Activated naive CD8-positive, alpha-beta T cell (primary cell): Measurements from ENCODE around the gene TCOF1.

Source experiments
- H3K27ac Mint-ChIP-seq: one replicate; pipeline ENCODE4 v1.8.0; 2021; ENCODE audit warnings: mixed read lengths
- H3K27me3 Mint-ChIP-seq: one replicate; pipeline ENCODE4 v1.8.0; 2021; ENCODE audit warnings: mixed read lengths
- H3K36me3 Mint-ChIP-seq: one replicate; pipeline ENCODE4 v1.8.0; 2021; ENCODE audit warnings: mixed read lengths
- H3K4me1 Mint-ChIP-seq: one replicate; pipeline ENCODE4 v1.8.0; 2021; ENCODE audit warnings: low read depth, mixed read lengths
- H3K4me3 Mint-ChIP-seq: one replicate; pipeline ENCODE4 v1.8.0; 2021; ENCODE audit warnings: mild to moderate bottlenecking, mixed read lengths
- H3K9me3 Mint-ChIP-seq: one replicate; pipeline ENCODE4 v1.8.0; 2021; ENCODE audit warnings: low read depth, mixed read lengths

The TCOF1 gene

DNA sequence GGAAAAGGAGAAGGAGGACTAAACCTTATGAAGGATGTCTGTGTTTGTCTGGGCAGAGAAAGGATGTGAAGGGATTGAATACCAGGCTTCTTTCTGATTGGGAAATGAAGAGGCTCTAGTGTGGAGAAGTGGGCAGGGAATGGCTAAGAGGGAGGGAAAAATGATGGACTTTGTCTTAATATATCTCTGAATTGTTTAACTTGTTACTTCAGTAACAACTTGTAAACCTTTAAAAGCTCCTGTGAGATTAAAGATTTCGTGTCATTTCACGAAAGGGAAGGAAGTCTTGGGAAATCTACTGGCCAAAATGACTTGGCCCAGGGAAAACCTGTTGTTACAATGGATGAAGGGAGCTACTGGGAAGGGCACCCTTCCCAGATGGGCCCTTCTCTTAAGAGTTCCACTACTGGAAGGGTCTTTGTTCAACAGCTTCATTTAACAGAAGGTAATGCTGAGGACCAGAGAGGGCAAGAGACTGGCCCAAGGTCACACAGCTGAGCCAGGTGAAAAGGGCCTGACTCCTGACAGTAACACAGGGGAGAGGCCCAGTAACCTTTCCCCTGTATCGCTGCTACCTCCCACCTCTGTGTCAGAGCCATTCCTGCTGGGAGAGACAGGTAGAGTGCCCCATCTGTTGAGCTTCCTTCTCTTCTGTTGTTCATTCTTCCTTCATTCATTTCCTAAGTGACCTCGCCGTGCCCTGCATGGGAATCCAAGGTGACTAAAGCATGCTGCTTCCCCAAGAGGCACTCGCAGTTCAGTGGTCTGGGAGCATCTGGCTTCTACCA lies 5.1 kb upstream of the TCOF1 start:
- Mint-ChIP-seq H3K36me3 (no peaks in the 10 kb centered on the region), H3K27me3 (no peaks in the 10 kb centered on the region), H3K4me3 (no peak overlapping the region), H3K27ac (peak overlapping the region; percentile 10), H3K4me1 (peaks cover 21% of the 10 kb centered on the region), H3K9me3 (no peaks in the 10 kb centered on the region)

DNA sequence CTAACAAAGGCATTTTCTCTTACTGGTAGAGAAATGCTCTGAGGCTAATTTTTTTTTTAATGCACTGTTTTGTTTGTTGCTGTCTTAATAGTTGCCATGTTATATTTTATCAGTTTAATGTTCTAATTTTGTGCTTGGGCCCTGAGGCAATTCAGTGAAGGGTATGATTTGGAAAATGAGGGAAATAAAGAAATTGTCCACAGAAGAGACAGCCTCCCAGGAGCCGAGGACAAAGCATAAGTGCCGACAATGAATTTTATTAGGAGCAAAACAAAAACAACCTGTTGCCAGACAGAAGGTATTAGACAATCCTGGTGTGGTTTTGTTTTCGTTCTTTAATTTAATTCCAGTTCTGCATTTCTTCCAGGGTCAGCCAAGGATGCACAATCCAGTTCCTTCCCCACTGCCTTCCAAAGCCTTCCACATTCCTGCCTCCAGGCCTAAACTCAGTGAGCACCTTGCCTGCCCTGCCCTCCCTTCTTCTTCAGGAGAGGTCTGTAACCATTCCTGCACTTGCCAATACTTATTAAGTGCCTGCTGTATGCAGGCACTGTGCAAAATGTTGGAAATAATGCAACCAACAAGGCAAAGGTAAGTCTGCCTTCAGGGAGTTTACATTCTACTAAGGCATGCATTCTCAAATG lies 4.3 kb upstream of the TCOF1 start:
- Mint-ChIP-seq H3K27me3 (no peaks in the 10 kb centered on the region), H3K4me1 (peaks cover 21% of the 10 kb centered on the region), H3K27ac (no peak overlapping the region), H3K36me3 (no peaks in the 10 kb centered on the region), H3K4me3 (no peak overlapping the region), H3K9me3 (no peaks in the 10 kb centered on the region)

DNA sequence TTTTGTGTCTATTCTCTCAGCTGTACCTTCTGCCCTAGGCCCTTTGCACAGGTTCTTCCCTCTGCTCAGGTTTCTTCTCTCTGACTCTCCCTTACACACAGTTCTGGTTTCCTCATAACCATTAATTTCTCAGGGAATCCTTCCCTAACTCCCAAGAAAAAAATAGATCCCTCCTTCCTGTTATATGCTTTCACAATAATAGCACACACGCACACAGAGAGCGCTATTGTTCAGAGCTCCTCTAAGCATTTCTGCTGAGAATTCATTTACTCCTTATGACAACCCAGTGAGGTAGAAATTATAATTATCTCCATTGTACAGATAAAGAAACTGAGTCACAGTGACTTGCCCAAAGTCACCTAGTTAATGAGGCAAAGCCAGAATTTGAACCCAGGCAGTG lies 1.7 kb upstream of the TCOF1 start:
- Mint-ChIP-seq H3K27ac (no peak overlapping the region), H3K4me1 (peaks cover 35% of the 10 kb centered on the region), H3K9me3 (no peaks in the 10 kb centered on the region), H3K36me3 (peaks cover 8% of the 10 kb centered on the region), H3K27me3 (no peaks in the 10 kb centered on the region), H3K4me3 (no peak overlapping the region)

DNA sequence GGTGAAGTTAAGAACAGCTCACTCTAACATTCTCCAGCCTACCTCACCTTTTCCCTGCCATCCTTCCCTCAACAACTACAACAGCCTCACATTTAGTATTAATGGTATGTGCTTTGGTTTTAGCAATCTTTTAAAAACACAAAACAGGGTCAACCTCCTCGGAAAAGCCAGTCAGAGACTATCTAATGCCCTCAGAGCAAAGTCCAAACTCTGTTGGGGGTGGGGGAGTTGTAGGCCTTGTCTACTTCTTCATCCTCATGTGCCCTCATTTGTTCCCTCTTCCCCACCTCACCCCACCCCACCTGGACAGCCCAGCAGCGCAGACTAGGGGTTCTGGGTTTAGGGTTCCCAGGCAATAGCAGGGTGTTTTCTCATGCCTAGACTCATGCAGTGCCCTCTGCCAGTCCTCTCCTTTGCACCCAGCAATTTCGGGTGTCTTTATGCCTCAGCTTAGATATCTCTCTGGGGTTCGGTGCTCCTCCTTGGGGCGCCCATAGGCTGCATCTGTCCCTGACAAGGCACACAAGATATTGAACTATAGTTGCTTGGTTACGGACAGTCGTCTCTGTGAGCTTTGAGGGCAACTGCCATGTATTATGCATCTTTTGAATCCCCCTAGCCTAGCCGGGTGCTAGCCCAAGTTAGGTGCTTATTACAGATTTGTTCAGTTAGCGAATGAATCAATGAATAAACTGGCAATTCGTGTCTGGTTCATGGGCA lies 762 bp upstream of the TCOF1 start:
- Mint-ChIP-seq H3K27me3 (no peaks in the 10 kb centered on the region), H3K4me1 (peaks cover 35% of the 10 kb centered on the region), H3K27ac (peak overlapping the region; percentile 88), H3K4me3 (peak overlapping the region; percentile 94), H3K9me3 (no peaks in the 10 kb centered on the region), H3K36me3 (peaks cover 8% of the 10 kb centered on the region)

DNA sequence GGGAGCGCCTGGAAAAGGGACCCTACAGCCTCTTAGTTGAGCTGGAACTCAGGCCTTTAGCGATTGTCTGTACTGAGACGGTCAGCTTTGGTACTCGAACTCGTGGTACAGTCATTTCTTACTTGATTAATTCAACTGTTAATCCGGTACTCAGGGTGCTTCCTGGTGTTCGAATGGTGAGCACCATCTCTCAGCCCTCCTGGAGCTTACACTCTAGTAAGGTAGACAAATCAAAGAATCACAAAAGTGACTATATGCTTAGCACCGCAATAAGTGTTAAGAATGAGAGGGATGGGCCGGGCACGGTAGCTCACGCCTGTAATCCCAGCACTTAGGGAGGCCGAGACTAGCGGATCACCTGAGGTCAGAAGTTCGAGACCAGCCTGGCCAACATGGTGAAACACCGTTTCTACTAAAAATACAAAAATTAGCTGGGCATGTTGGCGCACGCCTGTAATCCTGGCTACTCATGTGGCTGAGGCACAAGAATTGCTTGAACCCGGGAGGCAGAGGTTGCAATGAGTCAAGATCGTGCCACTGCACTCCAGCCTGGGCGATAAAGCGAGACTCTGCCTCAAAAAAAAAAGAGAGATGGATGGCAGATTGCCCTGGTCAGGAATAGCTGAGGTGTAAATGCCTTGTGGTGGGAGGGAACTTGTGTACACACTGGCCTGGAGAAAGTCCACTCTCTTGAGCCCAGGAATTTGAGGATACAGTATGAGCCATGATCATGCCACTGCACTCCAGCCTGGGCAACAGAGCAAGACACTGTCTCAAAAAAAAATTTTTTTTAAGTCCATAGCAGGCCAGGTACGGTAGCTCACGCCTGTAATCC lies 981 bp downstream of the TCOF1 start:
- H3K4me1 Mint-ChIP-seq = peaks cover 47% of the 10 kb centered on the region
- peak overlapping the region; percentile 91 for H3K27ac Mint-ChIP-seq
- H3K27me3 Mint-ChIP-seq = no peaks in the 10 kb centered on the region
- peaks cover 13% of the 10 kb centered on the region for H3K36me3 Mint-ChIP-seq
- peak overlapping the region; percentile 94 for H3K4me3 Mint-ChIP-seq
- no peaks in the 10 kb centered on the region for H3K9me3 Mint-ChIP-seq

DNA sequence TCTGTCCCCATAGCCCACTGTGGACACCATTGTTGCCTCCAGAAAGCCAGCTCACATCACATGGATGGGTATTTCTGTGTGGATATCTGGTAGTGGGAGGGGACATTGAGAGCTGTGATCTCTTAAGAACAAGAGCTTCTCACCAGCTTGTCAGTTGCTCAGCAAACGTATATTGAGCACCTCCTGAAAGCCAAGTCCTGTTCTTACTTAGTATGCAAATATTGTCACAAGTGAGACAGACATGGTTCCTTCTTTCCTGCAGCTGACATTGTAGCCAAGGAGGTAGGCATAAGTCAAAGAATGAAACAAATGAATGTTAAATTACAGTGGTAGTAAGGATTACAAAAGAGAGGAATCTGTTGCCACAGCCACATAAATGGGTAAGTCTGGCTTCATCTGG lies 3.8 kb downstream of the TCOF1 start:
- Mint-ChIP-seq H3K27ac (no peak overlapping the region), H3K9me3 (no peaks in the 10 kb centered on the region), H3K36me3 (peaks cover 15% of the 10 kb centered on the region), H3K4me3 (no peak overlapping the region), H3K27me3 (no peaks in the 10 kb centered on the region), H3K4me1 (peaks cover 48% of the 10 kb centered on the region)

DNA sequence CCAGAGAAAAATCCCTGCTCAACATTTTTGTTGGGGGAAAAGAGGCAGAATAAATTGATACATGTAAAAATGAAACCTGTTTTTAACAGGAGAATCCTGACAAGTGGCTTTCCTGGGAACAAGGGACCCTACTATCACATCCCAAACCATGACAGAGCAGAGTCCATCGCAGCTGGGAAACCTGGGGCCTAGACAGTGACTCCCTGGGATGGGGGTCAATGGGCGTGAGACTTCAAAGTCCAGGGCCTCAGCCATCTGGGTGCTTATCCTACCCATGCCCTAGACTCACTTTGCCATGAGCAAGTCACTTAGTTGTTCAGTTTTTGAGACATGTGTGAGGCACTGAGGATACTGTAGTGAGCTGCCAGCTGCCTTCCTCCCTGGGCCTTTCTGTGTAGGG lies 5.7 kb downstream of the TCOF1 start:
- Mint-ChIP-seq H3K27me3 (no peaks in the 10 kb centered on the region), H3K4me3 (no peak overlapping the region), H3K36me3 (peaks cover 18% of the 10 kb centered on the region), H3K9me3 (no peaks in the 10 kb centered on the region), H3K27ac (no peak overlapping the region), H3K4me1 (peaks cover 41% of the 10 kb centered on the region)

DNA sequence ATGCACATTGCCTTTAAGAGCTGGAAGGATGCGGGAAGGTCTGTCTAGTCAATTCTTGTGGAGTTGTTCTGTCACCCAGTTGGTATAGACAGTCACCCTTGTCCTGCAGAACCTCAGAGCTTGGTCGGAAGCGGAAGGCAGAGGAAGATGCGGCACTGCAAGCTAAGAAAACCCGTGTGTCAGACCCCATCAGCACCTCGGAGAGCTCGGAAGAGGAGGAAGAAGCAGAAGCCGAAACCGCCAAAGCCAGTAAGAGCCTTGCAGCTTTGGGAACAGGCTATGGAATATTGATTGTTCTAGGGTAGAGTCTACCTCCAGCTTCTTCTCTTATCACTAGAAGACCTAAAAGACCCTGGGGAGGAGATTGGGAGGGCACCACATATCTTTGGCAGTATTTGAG lies 6.5 kb downstream of the TCOF1 start:
- Mint-ChIP-seq H3K36me3 (peaks cover 19% of the 10 kb centered on the region), H3K27me3 (no peaks in the 10 kb centered on the region), H3K4me3 (no peak overlapping the region), H3K4me1 (peaks cover 35% of the 10 kb centered on the region), H3K27ac (no peak overlapping the region), H3K9me3 (no peaks in the 10 kb centered on the region)

DNA sequence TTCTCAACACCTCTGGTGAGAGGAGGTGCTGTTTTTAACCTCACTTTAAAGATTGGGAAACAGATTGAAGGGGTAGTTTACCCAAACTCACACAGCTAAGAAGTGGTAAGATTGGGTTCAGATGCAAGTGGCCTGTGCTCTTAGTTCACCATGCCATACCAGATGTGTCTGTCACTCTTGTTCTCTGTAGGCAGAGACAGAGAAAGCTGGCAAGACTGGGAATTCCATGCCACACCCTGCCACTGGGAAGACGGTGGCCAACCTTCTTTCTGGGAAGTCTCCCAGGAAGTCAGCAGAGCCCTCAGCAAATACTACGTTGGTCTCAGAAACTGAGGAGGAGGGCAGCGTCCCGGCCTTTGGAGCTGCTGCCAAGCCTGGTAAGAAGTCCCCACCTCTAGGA lies 11.0 kb downstream of the TCOF1 start:
- H3K4me3 Mint-ChIP-seq = no peak overlapping the region
- no peaks in the 10 kb centered on the region for H3K9me3 Mint-ChIP-seq
- peaks cover 9% of the 10 kb centered on the region for H3K36me3 Mint-ChIP-seq
- H3K4me1 Mint-ChIP-seq = peaks cover 1% of the 10 kb centered on the region
- no peaks in the 10 kb centered on the region for H3K27me3 Mint-ChIP-seq
- H3K27ac Mint-ChIP-seq = no peak overlapping the region

DNA sequence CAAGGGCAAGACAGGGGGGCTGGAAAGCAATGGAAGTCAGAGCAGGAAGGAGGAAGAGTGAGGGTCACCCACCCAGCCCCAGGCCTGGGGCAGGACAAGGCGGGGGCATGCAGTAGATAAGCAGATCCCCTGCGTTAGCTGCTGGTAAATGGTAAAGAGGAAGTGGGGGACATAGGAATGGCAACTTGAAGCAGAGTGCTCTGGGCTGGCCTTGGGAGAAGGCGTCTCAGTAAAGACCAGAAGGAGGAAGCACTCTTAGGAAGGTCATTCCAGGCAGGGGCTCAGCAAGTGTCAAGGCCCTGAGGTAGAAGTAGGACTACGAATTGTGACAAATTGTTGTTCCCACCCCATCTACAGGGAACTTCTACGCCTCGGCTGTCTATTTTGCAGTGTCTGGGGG lies 15.1 kb downstream of the TCOF1 start:
- no peak overlapping the region for H3K27ac Mint-ChIP-seq
- no peak overlapping the region for H3K4me3 Mint-ChIP-seq
- H3K36me3 Mint-ChIP-seq = peaks cover 6% of the 10 kb centered on the region
- H3K9me3 Mint-ChIP-seq = no peaks in the 10 kb centered on the region
- no peaks in the 10 kb centered on the region for H3K27me3 Mint-ChIP-seq
- no peaks in the 10 kb centered on the region for H3K4me1 Mint-ChIP-seq

DNA sequence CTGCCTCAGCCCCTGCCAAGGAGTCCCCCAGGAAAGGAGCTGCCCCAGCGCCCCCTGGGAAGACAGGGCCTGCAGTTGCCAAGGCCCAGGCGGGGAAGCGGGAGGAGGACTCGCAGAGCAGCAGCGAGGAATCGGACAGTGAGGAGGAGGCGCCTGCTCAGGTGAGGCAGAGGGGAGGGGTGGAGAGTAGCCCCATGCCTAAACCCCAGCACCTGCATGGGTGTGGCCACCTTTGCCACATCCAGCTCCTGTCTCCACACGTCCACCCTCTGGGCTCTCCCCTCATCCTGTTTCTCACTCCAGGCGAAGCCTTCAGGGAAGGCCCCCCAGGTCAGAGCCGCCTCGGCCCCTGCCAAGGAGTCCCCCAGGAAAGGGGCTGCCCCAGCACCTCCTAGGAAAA lies 17.2 kb downstream of the TCOF1 start:
- no peaks in the 10 kb centered on the region for H3K4me1 Mint-ChIP-seq
- no peak overlapping the region for H3K27ac Mint-ChIP-seq
- H3K9me3 Mint-ChIP-seq = no peaks in the 10 kb centered on the region
- peaks cover 3% of the 10 kb centered on the region for H3K36me3 Mint-ChIP-seq
- H3K27me3 Mint-ChIP-seq = no peaks in the 10 kb centered on the region
- no peak overlapping the region for H3K4me3 Mint-ChIP-seq

DNA sequence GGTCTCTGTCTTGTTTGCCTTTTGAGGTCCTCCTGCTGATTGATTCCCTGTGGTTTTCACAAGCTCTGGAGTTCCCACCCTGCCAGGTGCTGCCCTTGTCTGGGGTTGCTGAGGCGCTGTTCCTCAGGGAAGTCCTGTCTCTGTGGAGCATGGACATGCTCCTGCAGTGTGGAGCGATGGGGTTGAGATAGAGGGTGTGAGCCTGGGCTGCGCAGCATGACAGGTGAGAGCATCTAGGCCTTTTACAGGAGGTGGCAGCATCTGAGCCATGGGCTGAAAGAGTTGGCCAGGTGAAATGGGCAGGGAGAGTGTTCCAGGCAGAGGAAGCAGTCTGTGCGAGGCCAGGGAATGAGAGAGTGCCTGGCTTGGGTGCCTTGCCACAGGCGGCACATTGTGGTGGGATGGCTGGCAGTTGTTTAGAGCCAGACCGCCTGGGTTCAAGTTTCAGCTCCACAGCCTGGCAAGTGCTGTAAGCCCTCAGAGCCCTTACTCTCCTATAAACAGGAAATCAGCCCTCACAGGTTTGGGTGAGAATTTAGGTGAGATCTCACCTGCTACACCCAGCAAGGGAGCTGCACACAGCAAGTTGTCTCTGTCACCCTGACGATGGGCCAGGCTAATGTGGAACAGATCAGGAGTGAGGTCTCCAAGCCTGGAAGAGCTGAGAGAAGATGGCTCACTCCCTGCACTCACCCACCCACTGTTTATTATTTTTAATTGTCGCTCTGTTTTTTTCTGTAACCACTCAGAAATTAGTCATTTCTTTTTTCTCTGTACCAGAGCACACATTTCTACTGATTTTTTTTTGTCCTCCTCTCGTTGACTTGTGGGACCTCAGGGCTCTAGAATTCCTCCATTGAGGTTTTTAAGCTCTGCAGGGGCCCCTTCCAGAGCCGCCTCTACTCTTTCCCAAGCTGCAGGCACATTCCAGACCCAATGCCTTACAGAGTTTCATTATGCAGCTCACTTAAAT lies 19.6 kb downstream of the TCOF1 start:
- H3K36me3 Mint-ChIP-seq = no peaks in the 10 kb centered on the region
- H3K27me3 Mint-ChIP-seq = no peaks in the 10 kb centered on the region
- H3K4me1 Mint-ChIP-seq = no peaks in the 10 kb centered on the region
- no peak overlapping the region for H3K4me3 Mint-ChIP-seq
- no peaks in the 10 kb centered on the region for H3K9me3 Mint-ChIP-seq
- H3K27ac Mint-ChIP-seq = peak overlapping the region; percentile 22

DNA sequence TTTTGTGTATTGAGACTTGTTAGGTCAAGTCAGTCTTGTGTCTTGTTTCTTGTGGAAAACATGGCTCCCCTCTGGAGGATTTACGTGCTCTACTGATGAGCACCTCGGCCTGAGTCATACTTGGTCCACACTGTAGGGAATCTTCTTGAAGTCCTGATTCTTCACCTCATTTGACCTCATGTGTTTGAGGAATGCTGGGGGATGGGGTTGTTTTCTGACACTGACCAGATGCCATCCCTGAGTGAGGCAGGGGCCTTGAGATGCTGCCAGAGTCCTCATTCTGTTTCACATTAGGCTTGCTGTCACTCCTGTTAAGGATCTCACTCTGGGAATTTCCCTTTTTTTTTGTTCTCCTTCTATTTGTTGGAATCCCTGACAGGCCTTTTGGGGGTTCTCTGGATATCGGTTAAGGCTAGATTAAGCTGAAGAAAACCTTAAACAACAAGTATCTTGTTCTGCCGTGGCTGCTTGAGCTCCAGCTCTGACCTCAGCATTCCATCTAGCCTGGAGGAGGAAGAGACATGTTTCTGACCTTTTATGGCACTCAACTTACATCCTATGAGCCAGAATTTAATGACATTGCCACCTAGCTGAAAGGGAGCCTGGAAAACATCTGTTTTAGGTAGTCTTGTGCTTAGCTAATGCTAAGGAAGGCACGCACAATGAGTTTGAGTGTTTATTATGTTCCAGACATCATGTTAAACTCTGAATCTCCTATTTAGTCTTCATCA lies 20.6 kb downstream of the TCOF1 start:
- Mint-ChIP-seq H3K4me3 (no peak overlapping the region), H3K4me1 (no peaks in the 10 kb centered on the region), H3K36me3 (no peaks in the 10 kb centered on the region), H3K9me3 (no peaks in the 10 kb centered on the region), H3K27me3 (no peaks in the 10 kb centered on the region), H3K27ac (no peak overlapping the region)
